ENCODE measurements around the gene SYTL3.

Gene SYTL3

DNA sequence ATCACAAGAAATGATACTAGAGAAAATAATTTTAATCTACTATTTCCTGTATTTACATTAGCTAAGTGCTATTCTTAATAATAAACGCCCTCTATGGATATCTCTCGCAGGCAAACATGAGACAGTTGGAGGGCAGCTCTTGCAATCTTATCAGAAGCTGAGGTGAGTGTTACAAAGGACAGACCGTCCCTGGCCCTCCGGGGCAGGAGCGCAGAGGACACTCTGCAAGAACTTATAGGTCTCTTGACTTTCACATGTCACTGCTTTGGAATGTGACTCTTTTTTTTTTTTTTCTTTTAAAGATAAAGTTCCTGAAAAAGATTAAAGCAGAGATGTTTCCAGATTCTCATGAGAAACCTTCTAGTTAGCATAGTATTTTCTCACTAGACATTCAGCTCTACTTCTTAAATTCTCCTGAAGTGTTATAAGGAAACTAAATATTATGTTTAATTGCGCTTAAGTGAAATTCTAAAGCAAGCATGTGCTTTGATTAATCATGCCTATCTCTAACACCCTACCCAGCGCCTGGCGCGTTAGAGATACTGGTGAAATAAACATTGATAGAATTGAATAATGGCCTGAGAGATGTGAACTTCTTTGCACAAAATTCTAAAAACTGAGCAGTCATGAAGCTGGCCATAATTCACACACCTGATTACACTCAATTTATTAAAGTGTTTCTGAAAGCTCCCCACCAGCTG lies 57.4 kb downstream of the SYTL3 start:
- Histone ChIP-seq H3K4me1 (peaks cover 21% of the 10 kb centered on the region), H3K9ac (peak overlapping the region; percentile 58), H3K4me3 (ENCODE audit: low read depth, low read length) (peak overlapping the region; percentile 32)

DNA sequence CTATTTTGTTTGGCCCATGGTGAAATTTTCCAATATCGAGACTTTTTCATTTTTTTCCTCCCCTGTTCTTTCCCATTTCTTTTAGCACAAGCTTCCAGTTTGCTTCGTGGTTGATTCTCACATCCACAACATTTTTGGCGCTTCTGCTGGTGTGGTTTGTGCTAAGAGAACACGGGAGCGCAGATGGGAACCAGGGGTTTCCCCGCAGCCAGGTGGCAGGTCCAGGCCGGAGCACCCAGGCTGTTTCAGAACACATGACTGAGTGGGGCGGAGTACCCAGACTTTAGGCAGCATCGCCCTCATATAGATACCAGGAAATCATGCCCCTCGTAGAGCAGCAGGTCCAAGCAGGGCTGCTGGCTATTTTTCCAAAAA lies 58.0 kb downstream of the SYTL3 start:
- H3K4me1 ChIP-seq = peaks cover 21% of the 10 kb centered on the region
- H3K4me3 ChIP-seq (ENCODE audit: low read depth, low read length) = peak overlapping the region; percentile 32
- TF ChIP-seq, protein P1, sequence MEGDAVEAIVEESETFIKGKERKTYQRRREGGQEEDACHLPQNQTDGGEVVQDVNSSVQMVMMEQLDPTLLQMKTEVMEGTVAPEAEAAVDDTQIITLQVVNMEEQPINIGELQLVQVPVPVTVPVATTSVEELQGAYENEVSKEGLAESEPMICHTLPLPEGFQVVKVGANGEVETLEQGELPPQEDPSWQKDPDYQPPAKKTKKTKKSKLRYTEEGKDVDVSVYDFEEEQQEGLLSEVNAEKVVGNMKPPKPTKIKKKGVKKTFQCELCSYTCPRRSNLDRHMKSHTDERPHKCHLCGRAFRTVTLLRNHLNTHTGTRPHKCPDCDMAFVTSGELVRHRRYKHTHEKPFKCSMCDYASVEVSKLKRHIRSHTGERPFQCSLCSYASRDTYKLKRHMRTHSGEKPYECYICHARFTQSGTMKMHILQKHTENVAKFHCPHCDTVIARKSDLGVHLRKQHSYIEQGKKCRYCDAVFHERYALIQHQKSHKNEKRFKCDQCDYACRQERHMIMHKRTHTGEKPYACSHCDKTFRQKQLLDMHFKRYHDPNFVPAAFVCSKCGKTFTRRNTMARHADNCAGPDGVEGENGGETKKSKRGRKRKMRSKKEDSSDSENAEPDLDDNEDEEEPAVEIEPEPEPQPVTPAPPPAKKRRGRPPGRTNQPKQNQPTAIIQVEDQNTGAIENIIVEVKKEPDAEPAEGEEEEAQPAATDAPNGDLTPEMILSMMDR (IDR thresholded peaks at IDR 0.05) = no peak
- H3K9ac ChIP-seq = peak overlapping the region; percentile 58
- H3K79me2 ChIP-seq = peaks cover 2% of the 10 kb centered on the region
- H2AFZ ChIP-seq = peak overlapping the region; percentile 28
- H3K27me3 ChIP-seq (ENCODE audit: control insufficient read depth, insufficient read depth, low read length) = no peaks in the 10 kb centered on the region
- H3K36me3 ChIP-seq (ENCODE audit: control insufficient read depth, insufficient read depth, low read length) = no peaks in the 10 kb centered on the region
- H3K27ac ChIP-seq = peak overlapping the region; percentile 75
- H3K4me2 ChIP-seq (ENCODE audit: low read length) = peak overlapping the region; percentile 22
- no peaks in the 10 kb centered on the region for H3K9me3 ChIP-seq (ENCODE audit: control insufficient read depth, low read length)

More for the DNA sequence above, 57.4 kb downstream of the SYTL3 start:
- Histone ChIP-seq H3K36me3 (ENCODE audit: control insufficient read depth, insufficient read depth, low read length) (no peaks in the 10 kb centered on the region), H3K27me3 (ENCODE audit: control insufficient read depth, insufficient read depth, low read length) (no peaks in the 10 kb centered on the region), H3K4me2 (ENCODE audit: low read length) (peak overlapping the region; percentile 22), H3K79me2 (peaks cover 2% of the 10 kb centered on the region), H2AFZ (peak overlapping the region; percentile 28), H3K9me3 (ENCODE audit: control insufficient read depth, low read length) (no peaks in the 10 kb centered on the region), H3K27ac (peak overlapping the region; percentile 75)
- TF ChIP-seq, protein P1 (IDR thresholded peaks at IDR 0.05) = no peak

DNA sequence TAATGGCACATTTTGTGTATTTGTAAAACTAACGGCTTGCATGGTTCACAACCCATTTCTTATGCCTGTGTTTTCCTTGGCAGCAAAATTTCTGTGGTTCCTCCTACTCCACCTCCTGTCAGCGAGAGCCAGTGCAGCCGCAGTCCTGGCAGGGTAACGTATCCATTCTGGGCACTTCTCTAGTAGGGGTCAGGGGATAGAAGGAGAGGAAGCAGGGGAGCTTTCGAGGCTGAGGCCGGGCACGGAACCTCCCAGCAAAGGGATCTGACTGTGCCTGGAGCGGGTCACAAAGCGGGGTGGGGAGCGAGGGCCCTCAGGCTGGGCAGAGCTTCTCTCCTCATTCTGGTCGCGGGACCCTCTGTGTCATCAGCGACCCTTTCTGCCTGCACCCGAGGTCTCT lies 58.4 kb downstream of the SYTL3 start:
- no peak overlapping the region for H3K27ac ChIP-seq
- TF ChIP-seq, protein P1 (IDR thresholded peaks at IDR 0.05) = no peak
- no peaks in the 10 kb centered on the region for H3K27me3 ChIP-seq (ENCODE audit: control insufficient read depth, insufficient read depth, low read length)
- H3K4me3 ChIP-seq (ENCODE audit: low read depth, low read length) = no peak overlapping the region
- H3K79me2 ChIP-seq = peaks cover 2% of the 10 kb centered on the region
- peaks cover 21% of the 10 kb centered on the region for H3K4me1 ChIP-seq
- H3K4me2 ChIP-seq (ENCODE audit: low read length) = no peak overlapping the region
- no peaks in the 10 kb centered on the region for H3K36me3 ChIP-seq (ENCODE audit: control insufficient read depth, insufficient read depth, low read length)
- H3K9me3 ChIP-seq (ENCODE audit: control insufficient read depth, low read length) = no peaks in the 10 kb centered on the region
- no peak overlapping the region for H3K9ac ChIP-seq
- H2AFZ ChIP-seq = peak overlapping the region; percentile 28

DNA sequence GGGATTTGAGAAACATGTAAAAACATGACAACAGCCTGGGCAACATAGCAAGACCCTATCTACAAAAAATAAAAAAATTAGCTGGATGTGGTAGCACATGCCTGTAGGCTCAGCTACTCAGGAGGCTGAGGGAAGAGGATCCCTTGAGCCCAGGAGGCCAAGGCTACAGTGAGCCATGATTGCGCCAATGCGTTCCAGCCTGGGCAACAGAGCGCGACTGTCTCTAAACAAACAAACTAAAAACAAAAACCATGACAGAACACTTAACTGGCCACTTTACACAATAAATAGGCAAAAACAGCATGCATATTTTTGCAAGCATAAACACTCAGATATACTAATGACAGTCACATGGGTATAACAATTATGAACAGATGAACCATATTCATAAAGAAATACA lies 60.0 kb downstream of the SYTL3 start:
- TF ChIP-seq, protein P1 (IDR thresholded peaks at IDR 0.05) = no peak
- Histone ChIP-seq H2AFZ (no peak overlapping the region), H3K9me3 (ENCODE audit: control insufficient read depth, low read length) (no peaks in the 10 kb centered on the region), H3K4me1 (peaks cover 16% of the 10 kb centered on the region), H3K27me3 (ENCODE audit: control insufficient read depth, insufficient read depth, low read length) (no peaks in the 10 kb centered on the region), H3K27ac (no peak overlapping the region), H3K4me3 (ENCODE audit: low read depth, low read length) (no peak overlapping the region), H3K4me2 (ENCODE audit: low read length) (no peak overlapping the region), H3K79me2 (peaks cover 2% of the 10 kb centered on the region), H3K9ac (no peak overlapping the region), H3K36me3 (ENCODE audit: control insufficient read depth, insufficient read depth, low read length) (no peaks in the 10 kb centered on the region)

DNA sequence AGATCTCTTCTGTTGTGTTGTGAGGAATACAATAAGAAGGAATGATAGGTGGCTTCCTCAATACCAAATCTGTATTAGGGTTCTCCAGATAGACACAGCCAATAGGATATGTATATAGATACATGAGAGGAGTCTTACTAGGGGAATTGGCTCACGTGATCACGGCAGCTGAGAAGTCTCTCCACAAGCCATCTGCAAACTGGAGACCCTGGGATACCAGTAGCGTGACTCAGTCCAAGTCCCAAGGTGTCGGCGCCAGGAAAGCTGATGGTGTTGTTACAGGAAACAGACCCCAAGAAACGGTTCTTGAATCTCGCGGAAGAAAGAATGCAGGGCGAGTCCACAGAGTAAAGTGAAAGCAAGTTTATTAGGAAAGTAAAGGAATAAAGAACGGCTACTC lies 61.4 kb downstream of the SYTL3 start:
- H3K27ac ChIP-seq = no peak overlapping the region
- H2AFZ ChIP-seq = no peak overlapping the region
- peaks cover 2% of the 10 kb centered on the region for H3K79me2 ChIP-seq
- H3K9me3 ChIP-seq (ENCODE audit: control insufficient read depth, low read length) = no peaks in the 10 kb centered on the region
- TF ChIP-seq, protein P1 (IDR thresholded peaks at IDR 0.05) = no peak
- H3K4me3 ChIP-seq (ENCODE audit: low read depth, low read length) = no peak overlapping the region
- H3K27me3 ChIP-seq (ENCODE audit: control insufficient read depth, insufficient read depth, low read length) = no peaks in the 10 kb centered on the region
- no peak overlapping the region for H3K9ac ChIP-seq
- H3K36me3 ChIP-seq (ENCODE audit: control insufficient read depth, insufficient read depth, low read length) = no peaks in the 10 kb centered on the region
- peaks cover 15% of the 10 kb centered on the region for H3K4me1 ChIP-seq
- no peak overlapping the region for H3K4me2 ChIP-seq (ENCODE audit: low read length)
